Measurements from ENCODE around the gene SNX1. TPM values are rescaled to one million over a fixed set of nuclear protein-coding genes. Genes with fewer than 3 reads are reported as not detected.
A peak's percentile ranks its signal among the peaks of the same experiment; 100 is the strongest.

The SNX1 gene
- total and polyA plus RNA-seq, 2 of the 13 experiments (the other 11 are each of a cell fraction or from before 2014, with no cell fraction given): 29.3 to 60.1 TPM

DNA sequence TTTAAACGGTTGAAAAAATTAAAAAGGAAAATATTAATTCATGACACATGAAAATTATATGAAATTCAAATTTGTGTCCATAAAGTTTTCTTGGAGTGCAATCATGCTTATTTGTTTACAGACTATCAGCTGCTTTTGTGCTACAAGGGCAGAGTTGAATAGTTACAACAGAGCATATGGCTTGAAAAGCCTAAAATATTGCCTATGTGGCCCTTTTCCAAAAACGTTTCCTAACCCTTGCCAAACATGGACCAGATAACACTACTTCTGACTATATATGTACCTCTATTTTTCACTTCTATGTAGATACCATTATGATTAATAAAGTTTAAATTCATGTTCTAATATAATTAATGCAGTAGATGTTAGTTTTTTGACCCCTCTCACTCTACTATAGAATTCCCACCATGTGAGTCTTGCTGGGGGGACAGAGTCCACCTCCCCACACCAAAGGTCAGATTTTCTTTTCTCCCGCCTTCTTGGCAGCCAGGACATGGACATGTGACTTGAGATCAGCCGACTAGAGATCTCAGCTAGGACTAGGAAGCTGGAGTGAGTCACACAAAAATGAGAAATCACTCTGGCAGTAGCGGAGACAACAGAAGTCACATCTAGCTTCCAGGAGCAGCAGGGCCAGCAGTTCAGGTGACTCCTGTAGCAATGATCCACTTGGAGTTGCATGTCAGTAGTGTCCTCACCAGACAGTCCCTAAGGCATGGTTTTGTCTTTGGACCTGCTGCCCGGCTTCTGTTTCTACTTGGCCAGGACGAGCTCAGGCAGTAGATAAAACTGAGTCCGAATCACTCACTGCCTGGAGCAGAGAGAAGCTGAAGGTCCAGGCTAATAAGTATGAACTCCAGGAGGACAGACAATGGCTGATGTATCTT is 24.6 kb upstream of the SNX1 start (continued):
- TF ChIP-seq ZNF883 (CRISPR knock-in tag; IDR thresholded peaks at IDR 0.05; ENCODE audit: not compliant biosample characterization) (no peak), KDM2A (CRISPR knock-in tag; IDR thresholded peaks at IDR 0.05; ENCODE audit: borderline replicate concordance, low read depth) (no peak), ZNF660 (CRISPR knock-in tag; IDR thresholded peaks at IDR 0.05; ENCODE audit: borderline replicate concordance, low read depth) (no peak), ZNF781 (CRISPR knock-in tag; IDR thresholded peaks at IDR 0.05; ENCODE audit: borderline replicate concordance, not compliant biosample characterization) (no peak), PRMT3 (CRISPR knock-in tag; IDR thresholded peaks at IDR 0.05; ENCODE audit: borderline replicate concordance, low read depth) (no peak), TFAP4 (IDR thresholded peaks at IDR 0.05; ENCODE audit: borderline replicate concordance, low read depth) (0 out of 2 replicates have a peak, but pooled peaks have one; percentile 3), ZNF558 (CRISPR knock-in tag; IDR thresholded peaks at IDR 0.05; ENCODE audit: borderline replicate concordance) (no peak), HNF4A (CRISPR knock-in tag; IDR thresholded peaks at IDR 0.05) (peak; percentile 83), GFI1 (CRISPR knock-in tag; IDR thresholded peaks at IDR 0.05; ENCODE audit: borderline replicate concordance) (no peak), ERF (CRISPR knock-in tag; IDR thresholded peaks at IDR 0.05) (peak; percentile 41; the same call in 1 of the 2 replicates), EP300 (IDR thresholded peaks at IDR 0.05; ENCODE audit: low read depth in 2 of 2, low read length in 2 of 2) (peak in 1 of 2 experiments; percentile 43; a peak in 1 of 4 replicates), EP300 (CRISPR knock-in tag; IDR thresholded peaks at IDR 0.05; ENCODE audit: borderline replicate concordance) (no peak), ZFAT (CRISPR knock-in tag; conservative IDR thresholded peaks at IDR 0.05) (no peak), ZNF34 (CRISPR knock-in tag; IDR thresholded peaks at IDR 0.05; ENCODE audit: borderline replicate concordance) (no peak), KLF15 (CRISPR knock-in tag; IDR thresholded peaks at IDR 0.05; ENCODE audit: borderline replicate concordance) (no peak), NR2F1 (CRISPR knock-in tag; IDR thresholded peaks at IDR 0.05) (peak in 1 of 2 experiments; percentile 54; a peak in 2 of 4 replicates)
- TF ChIP-seq, protein P1, sequence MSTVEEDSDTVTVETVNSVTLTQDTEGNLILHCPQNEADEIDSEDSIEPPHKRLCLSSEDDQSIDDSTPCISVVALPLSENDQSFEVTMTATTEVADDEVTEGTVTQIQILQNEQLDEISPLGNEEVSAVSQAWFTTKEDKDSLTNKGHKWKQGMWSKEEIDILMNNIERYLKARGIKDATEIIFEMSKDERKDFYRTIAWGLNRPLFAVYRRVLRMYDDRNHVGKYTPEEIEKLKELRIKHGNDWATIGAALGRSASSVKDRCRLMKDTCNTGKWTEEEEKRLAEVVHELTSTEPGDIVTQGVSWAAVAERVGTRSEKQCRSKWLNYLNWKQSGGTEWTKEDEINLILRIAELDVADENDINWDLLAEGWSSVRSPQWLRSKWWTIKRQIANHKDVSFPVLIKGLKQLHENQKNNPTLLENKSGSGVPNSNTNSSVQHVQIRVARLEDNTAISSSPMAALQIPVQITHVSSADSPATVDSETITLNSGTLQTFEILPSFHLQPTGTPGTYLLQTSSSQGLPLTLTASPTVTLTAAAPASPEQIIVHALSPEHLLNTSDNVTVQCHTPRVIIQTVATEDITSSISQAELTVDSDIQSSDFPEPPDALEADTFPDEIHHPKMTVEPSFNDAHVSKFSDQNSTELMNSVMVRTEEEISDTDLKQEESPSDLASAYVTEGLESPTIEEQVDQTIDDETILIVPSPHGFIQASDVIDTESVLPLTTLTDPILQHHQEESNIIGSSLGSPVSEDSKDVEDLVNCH (CRISPR knock-in tag; IDR thresholded peaks at IDR 0.05): no peak

Data from HepG2 (cell line).